GM06990 (cell line): ENCODE results near the gene SDK1.

Experiments
- DNase-seq: peaks from one replicate; pipeline ENCODE4 v3.0.0-alpha.2; 2011; ENCODE audit not compliant: insufficient read length; ENCODE audit errors: extremely low read depth
- H3K27me3 ChIP-seq: replicated peaks from 2 replicates; pipeline ENCODE4 v1.6.0; 2011; ENCODE audit warnings: low read length; ENCODE audit not compliant: control insufficient read depth, insufficient read depth
- H3K36me3 ChIP-seq: 2 replicates; pipeline ENCODE4 v1.5.1; 2011; ENCODE audit warnings: low read length; ENCODE audit not compliant: control insufficient read depth, insufficient read depth
- H3K4me3 ChIP-seq: replicated peaks from 2 replicates; pipeline ENCODE4 v1.5.1; 2011; ENCODE audit warnings: low read depth, mild to moderate bottlenecking, control low read depth, low read length
- TF ChIP-seq, protein P1 (sequence below): IDR thresholded peaks from 2 replicates; pipeline ENCODE4 v1.5.1; 2011; ENCODE audit warnings: low read length, control low read depth, mild to moderate bottlenecking, inconsistent platforms; ENCODE audit not compliant: insufficient read depth, poor library complexity, severe bottlenecking

The SDK1 gene

DNA sequence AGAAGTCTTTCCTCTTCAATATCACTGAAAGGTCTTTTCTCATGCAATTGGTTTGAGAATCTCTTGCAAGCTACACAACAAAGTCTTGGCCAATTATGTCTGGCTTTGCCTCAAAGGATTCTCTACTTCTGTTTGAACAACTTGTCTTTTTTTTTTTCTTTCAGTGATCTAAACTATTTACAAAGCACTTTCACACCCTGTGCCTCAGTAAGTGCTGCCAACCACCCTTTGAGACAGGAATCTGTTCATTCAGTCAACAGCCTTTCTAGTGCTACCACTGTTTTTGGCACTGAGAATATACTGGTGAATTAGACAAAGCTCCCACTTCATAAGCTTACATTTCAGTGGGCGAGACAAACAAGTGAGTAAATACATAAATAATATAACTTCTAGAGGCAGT, 26.9 kb upstream of the SDK1 start:
- H3K36me3 ChIP-seq = no peaks in the 10 kb centered on the region

DNA sequence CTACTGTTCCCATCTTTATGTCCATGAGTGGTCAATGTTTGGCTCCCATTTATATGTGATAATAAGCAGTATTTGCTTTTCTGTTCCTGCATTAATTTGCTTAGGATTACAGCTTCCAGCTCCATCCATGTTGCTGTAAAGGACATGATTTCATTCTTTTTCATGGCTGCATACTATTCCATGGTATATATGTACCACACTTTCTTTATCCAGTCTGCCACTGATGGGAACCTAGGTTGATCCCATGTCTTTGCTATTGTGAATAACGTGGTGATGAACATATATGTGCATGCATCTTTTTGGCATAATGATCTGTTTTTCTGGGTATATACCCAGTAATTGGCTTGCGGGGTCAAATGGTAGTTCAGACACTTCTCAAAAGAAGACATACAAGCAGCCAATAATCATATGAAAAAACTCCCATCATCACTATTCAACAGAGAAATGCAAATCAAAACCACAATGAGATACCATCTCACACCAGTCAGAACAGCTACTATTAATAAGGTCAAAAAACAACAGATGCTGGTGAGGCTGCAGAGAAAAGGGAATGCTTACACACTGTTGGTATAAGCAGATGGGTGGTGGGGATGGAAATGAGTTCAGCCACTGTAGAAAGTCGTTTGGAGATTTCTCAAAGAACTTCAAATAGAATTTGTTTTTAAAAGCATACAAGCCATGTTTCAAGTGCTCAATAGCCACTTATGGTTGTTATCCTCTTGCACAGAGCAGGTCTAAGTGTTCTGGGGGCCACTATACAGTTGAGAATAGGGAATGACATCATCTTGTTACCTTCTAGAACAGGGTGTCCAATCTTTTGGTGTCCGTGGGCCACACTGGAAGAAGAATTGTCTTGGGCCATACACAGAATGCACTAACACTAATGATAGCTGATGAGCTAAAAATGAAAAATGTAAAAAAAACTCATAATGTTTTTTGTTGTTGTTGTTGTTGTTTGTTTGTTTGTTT, 23.2 kb upstream of the SDK1 start:
- TF ChIP-seq, protein P1, sequence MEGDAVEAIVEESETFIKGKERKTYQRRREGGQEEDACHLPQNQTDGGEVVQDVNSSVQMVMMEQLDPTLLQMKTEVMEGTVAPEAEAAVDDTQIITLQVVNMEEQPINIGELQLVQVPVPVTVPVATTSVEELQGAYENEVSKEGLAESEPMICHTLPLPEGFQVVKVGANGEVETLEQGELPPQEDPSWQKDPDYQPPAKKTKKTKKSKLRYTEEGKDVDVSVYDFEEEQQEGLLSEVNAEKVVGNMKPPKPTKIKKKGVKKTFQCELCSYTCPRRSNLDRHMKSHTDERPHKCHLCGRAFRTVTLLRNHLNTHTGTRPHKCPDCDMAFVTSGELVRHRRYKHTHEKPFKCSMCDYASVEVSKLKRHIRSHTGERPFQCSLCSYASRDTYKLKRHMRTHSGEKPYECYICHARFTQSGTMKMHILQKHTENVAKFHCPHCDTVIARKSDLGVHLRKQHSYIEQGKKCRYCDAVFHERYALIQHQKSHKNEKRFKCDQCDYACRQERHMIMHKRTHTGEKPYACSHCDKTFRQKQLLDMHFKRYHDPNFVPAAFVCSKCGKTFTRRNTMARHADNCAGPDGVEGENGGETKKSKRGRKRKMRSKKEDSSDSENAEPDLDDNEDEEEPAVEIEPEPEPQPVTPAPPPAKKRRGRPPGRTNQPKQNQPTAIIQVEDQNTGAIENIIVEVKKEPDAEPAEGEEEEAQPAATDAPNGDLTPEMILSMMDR = no peak
- no peaks in the 10 kb centered on the region for H3K27me3 ChIP-seq
- no peak overlapping the region for H3K4me3 ChIP-seq
- no peaks in the 10 kb centered on the region for H3K36me3 ChIP-seq
- no peak for DNase-seq

More for the DNA sequence above, 26.9 kb upstream of the SDK1 start:
- H3K27me3 ChIP-seq = no peaks in the 10 kb centered on the region
- DNase-seq = no peak
- H3K4me3 ChIP-seq = no peak overlapping the region
- TF ChIP-seq, protein P1 = no peak

DNA sequence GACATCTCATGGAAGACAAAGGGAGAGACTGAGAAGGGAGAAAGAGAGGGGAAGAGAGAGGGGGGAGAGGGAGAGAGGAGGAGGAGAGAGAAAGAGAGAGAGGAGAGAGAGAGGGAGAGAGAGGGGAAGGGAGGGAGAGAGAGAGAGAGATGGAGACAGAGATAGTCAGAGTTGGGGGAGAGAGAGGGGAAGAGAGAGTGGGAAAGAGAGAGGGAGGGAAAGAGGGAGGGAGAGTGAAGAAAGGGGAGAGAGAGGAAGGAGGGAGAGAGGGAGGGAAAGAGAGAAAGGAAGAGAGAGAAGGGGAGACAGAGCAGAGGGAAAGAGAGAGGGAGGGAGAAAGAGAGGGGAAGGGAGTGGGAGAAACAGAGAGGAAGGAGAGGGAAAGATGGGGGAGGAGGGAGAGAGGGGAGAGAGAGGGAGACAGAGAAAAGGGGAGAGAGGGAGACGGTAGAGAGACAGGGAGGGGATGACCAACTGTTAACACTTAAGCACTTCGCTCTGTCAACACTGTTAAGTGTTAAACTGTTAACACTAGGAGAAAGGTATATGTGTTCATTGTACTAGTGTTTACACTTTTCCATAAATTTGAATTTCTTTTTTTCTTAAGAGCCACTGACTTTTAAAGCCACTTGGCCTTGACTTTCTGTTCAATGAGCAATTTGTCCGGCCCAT, 21.8 kb upstream of the SDK1 start:
- H3K36me3 ChIP-seq = no peaks in the 10 kb centered on the region
- TF ChIP-seq, protein P1 = no peak
- H3K4me3 ChIP-seq = no peak overlapping the region
- DNase-seq = no peak
- H3K27me3 ChIP-seq = no peaks in the 10 kb centered on the region

DNA sequence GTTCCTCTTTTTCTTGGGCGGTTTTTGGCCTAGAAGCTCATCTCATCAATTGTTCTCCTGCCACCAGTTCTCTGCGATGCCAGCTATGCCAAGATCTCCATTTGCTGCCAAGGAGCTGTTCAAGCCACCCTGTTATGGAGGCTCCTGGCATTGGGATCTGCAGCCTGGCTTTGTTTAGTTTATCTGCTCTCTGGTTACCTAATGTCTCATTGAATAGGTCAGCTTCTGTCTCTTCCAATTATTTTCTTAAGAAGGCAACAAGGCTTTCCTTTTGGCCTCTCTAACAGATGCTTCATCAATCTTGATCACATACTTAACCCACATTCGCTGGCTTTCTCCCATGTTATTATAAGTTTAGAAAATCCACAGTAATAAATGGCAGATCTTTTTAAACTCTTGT, 20.6 kb upstream of the SDK1 start:
- DNase-seq = no peak
- Histone ChIP-seq H3K36me3 (no peaks in the 10 kb centered on the region), H3K27me3 (no peaks in the 10 kb centered on the region), H3K4me3 (no peak overlapping the region)
- TF ChIP-seq, protein P1 = no peak

DNA sequence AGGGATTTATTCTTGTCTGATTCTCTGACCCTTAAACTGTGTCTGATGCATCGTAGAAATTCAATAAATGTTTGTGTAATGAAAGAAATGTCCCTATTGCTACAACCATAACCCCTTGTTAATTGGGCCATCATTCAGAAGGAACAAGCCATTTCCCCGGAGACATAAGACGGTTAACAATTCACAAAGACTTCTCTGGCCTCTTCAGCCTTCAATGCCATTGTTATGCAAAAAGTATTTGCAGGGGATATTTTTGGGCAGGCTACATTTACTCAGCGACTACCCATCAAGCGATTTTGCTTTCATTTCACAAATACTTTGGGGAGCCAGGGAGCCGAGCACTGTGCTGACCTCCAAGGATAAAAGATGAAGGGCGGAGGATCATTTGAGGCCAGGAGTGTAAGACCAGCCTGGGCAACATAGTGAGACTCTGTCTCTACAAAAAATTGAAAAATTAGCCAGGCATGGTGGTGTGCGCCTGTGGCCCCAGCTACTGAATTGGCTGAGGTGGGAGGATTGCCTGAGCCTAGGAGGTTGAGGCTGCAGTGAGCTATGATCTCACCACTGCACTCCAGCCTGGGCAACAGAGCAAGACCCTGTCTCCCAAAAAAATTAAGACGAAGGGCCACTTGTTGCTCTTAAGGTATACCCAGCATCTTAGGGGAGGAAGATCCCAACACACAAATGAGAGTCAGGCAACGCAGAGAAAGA, 20.0 kb upstream of the SDK1 start:
- Histone ChIP-seq H3K36me3 (no peaks in the 10 kb centered on the region), H3K4me3 (no peak overlapping the region), H3K27me3 (no peaks in the 10 kb centered on the region)
- TF ChIP-seq, protein P1 = no peak
- DNase-seq = no peak
